ENCODE measurements around the gene ZNF763.
A peak's percentile ranks its signal among the peaks of the same experiment; 100 is the strongest.
"Not testable (repeated sequence)": the region's sequence is repeated elsewhere in the genome, so short reads cannot be mapped to it uniquely, and the experiment has no call there.

ZNF763 gene

DNA sequence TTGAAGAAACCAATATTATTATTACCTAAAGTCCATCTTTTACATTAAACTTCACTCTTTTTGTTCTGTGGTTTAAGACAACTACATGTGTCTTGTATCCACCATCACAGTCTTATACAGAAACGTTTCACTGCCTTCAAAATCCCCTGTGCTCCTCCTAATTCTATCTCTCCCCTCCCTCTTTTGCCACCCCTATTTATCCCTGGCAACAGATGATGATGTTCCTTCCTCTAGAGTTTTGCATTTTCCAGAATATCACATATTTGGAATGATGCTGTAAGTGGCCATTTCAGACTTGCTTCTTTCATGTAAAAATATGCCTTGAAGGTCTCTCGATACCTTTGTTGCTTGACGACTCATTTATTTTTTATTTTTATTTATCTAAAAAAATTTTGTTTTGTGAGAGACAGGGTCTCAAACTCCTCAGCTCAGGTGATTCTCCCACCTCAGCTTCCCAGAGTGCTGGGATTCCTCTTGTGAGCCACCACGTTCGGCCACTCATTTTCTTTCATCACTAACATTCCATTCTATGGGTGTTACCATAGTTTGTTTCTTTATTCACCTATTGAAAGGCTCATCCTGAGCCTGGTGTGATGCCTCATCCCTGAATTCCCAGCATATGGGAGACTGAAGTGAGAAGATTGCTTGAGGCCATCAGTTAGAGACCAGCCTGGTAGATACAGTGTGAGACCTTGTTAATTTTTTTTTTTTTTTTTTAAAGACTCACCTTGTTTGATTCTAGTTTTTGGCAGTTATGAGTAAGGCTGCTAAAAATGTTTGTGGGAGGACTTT, 8.4 kb downstream of the ZNF763 start:
- no peak for DNase-seq

GRCh38 chr19:11978492-11979100, 13.8 kb downstream of the ZNF763 start:
- DNase-seq, result no peak

DNA sequence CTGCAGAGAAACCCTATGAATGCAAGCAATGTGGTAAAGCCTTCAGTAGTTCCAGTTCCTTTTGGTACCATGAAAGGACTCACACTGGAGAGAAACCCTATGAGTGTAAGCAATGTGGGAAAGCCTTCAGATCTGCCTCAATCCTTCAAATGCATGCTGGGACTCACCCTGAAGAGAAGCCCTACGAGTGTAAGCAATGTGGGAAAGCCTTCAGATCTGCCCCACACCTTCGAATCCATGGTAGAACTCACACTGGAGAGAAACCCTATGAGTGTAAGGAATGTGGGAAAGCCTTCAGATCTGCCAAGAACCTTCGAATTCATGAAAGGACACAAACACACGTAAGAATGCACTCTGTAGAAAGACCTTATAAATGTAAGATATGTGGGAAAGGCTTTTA, 14.7 kb downstream of the ZNF763 start:
- DNase-seq, result no peak

- no peak for DNase-seq
These were observed 17.7 kb downstream of the ZNF763 start for GRCh38 chr19:11982526-11982925.

DNA sequence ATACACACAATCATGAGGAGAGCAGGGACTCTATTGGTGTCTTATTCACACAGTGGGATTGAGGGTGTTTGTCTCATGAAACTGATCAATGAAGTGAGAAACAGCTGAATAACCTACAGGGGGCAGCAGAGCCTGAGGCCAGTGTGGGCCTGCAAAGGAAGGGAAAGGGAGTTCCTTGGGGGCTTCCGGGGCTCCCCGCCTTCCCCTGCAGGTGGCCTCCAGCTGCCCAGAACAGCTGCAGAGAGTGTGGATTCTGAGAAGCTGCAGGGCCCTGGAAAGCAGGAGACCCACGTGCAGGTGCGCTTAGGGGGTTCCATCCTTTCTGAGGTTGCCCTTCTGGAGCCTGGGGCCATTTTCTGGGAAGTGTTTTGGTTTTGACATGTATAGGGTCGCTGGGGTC, 20.1 kb downstream of the ZNF763 start:
- peak in 1 of 2 donors; percentile 17 for DNase-seq

DNA sequence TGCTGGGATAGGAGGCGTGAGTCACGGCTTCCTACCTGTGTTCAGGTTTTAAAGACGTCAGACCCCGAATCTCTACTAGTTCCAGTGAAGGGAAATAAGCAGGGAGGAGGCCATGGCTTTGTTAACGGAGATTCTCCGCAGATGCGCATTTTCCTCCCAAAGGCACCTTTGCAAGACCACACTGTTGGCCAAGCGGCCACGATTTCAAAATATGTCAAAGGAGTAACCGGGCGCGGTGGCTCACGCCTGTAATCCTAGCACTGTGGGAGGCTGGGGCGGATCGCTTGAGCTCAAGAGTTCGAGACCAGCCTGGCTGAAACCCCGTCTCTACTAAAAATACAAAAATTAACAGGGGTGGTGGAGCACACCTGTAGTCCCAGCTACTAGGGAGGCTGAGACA, 21.9 kb downstream of the ZNF763 start:
- no peak for DNase-seq

GRCh38 chr19:11987405-11988281, 22.8 kb downstream of the ZNF763 start:
- DNase-seq, result peak; percentile 89 to 91

GRCh38 chr19:11989112-11989456, 24.2 kb downstream of the ZNF763 start:
- no peak for DNase-seq

DNA sequence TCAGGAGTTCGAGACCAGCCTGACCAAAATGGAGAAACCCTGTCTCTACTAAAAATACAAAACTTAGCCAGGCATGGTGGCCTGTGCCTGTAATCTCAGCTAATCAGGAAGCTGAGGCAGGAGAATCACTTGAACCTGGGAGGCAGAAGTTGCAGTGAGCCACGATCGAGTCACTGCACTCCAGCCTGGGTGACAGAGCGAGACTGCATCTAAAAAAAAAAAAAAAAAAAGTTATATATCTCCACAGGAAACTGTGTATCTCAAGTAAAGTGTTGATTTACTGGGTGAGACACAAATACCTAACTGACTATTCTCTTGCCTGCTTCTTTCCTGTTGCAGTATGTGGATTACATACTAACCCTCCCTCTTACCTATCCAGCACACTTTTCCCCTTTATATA, 27.1 kb downstream of the ZNF763 start:
- DNase-seq, result not testable (repeated sequence)

- no peak for DNase-seq
These were observed 30.3 kb downstream of the ZNF763 start for GRCh38 chr19:11995174-11995573.

- DNase-seq, result no peak
These were observed 35.5 kb downstream of the ZNF763 start for GRCh38 chr19:12000152-12000981.

- no peak for DNase-seq
These were observed 50.3 kb downstream of the ZNF763 start for GRCh38 chr19:12015015-12015752.

GRCh38 chr19:12015753-12016116, 50.9 kb downstream of the ZNF763 start:
- DNase-seq, result no peak
